Measurements from ENCODE around the gene AFF3. TPM values are rescaled to one million over a fixed set of nuclear protein-coding genes. Genes with fewer than 3 reads are reported as not detected.
"Not testable (repeated sequence)": the region's sequence is repeated elsewhere in the genome, so short reads cannot be mapped to it uniquely, and the experiment has no call there.

AFF3 gene
- total RNA-seq, 1 donor from 2014 or later = 7.6 TPM

- ATAC-seq (ENCODE audit: poor library complexity); DNase-seq; intact Hi-C loops (cut with DNase I): not testable (repeated sequence)
Observed at GRCh38 chr2:99933491-99933890, 208.9 kb downstream of the AFF3 start.

GRCh38 chr2:99928470-99929053 lies 213.8 kb downstream of the AFF3 start:
- DNase-seq = no peak
- no peak for ATAC-seq (ENCODE audit: poor library complexity)
- intact Hi-C loops (cut with DNase I) = no loop called here

GRCh38 chr2:99927690-99928207 lies 214.6 kb downstream of the AFF3 start:
- ATAC-seq (ENCODE audit: poor library complexity); intact Hi-C loops (cut with DNase I): not testable (repeated sequence)

GRCh38 chr2:99926986-99927385 lies 215.4 kb downstream of the AFF3 start:
- intact Hi-C loops (cut with DNase I) = no loop called here
- DNase-seq = no peak
- ATAC-seq (ENCODE audit: poor library complexity) = no peak

More at GRCh38 chr2:99927690-99928207, 214.6 kb downstream of the AFF3 start:
- not testable (repeated sequence) for DNase-seq

- ATAC-seq (ENCODE audit: poor library complexity) (no peak), DNase-seq (no peak)
- intact Hi-C loops (cut with DNase I) = no loop called here
Observed at GRCh38 chr2:99925960-99926359, 216.4 kb downstream of the AFF3 start.

GRCh38 chr2:99922664-99923063 lies 219.7 kb downstream of the AFF3 start:
- peak; percentile 80 for ATAC-seq (ENCODE audit: poor library complexity)
- DNase-seq = no peak
- intact Hi-C loops (cut with DNase I) = no loop called here

GRCh38 chr2:99921903-99922302 lies 220.5 kb downstream of the AFF3 start:
- DNase-seq = no peak
- no peak for ATAC-seq (ENCODE audit: poor library complexity)
- intact Hi-C loops (cut with DNase I) = no loop called here

- DNase-seq (no peak), ATAC-seq (ENCODE audit: poor library complexity) (no peak)
- intact Hi-C loops (cut with DNase I) = no loop called here
Observed at GRCh38 chr2:99918389-99918788, 224.0 kb downstream of the AFF3 start.

GRCh38 chr2:99915108-99915675 lies 227.2 kb downstream of the AFF3 start:
- ATAC-seq (ENCODE audit: poor library complexity) (no peak), DNase-seq (no peak)
- intact Hi-C loops (cut with DNase I) = no loop called here

- DNase-seq (no peak), ATAC-seq (ENCODE audit: poor library complexity) (no peak)
- intact Hi-C loops (cut with DNase I) = no loop called here
Observed at GRCh38 chr2:99911736-99912135, 230.7 kb downstream of the AFF3 start.

- DNase-seq (no peak), ATAC-seq (ENCODE audit: poor library complexity) (no peak)
- intact Hi-C loops (cut with DNase I) = no loop called here
Observed at GRCh38 chr2:99910902-99911301, 231.5 kb downstream of the AFF3 start.

GRCh38 chr2:99905636-99906035 lies 236.8 kb downstream of the AFF3 start:
- no peak for ATAC-seq (ENCODE audit: poor library complexity)
- no peak for DNase-seq
- intact Hi-C loops (cut with DNase I) = no loop called here

GRCh38 chr2:99905025-99905424 lies 237.4 kb downstream of the AFF3 start:
- ATAC-seq (ENCODE audit: poor library complexity) = no peak
- intact Hi-C loops (cut with DNase I) = no loop called here

GRCh38 chr2:99903981-99904380 lies 238.4 kb downstream of the AFF3 start:
- ATAC-seq (ENCODE audit: poor library complexity) = no peak
- intact Hi-C loops (cut with DNase I) = no loop called here
- DNase-seq = no peak

More at GRCh38 chr2:99905025-99905424, 237.4 kb downstream of the AFF3 start:
- no peak for DNase-seq

GRCh38 chr2:99900556-99900955 lies 241.8 kb downstream of the AFF3 start:
- DNase-seq = no peak
- intact Hi-C loops (cut with DNase I) = no loop called here
- peak; percentile 90 for ATAC-seq (ENCODE audit: poor library complexity)

GRCh38 chr2:99899882-99900281 lies 242.5 kb downstream of the AFF3 start:
- intact Hi-C loops (cut with DNase I) = no loop called here
- ATAC-seq (ENCODE audit: poor library complexity) (no peak), DNase-seq (no peak)

GRCh38 chr2:99899058-99899855 lies 243.1 kb downstream of the AFF3 start:
- DNase-seq (no peak), ATAC-seq (ENCODE audit: poor library complexity) (no peak)
- intact Hi-C loops (cut with DNase I) = no loop called here

GRCh38 chr2:99898336-99899048 lies 243.9 kb downstream of the AFF3 start:
- DNase-seq = no peak
- intact Hi-C loops (cut with DNase I) = no loop called here
- ATAC-seq (ENCODE audit: poor library complexity) = no peak

- ATAC-seq (ENCODE audit: poor library complexity) = no peak
- no peak for DNase-seq
- intact Hi-C loops (cut with DNase I) = no loop called here
Observed at GRCh38 chr2:99891428-99891780, 251.0 kb downstream of the AFF3 start.

All from Right ventricle myocardium superior (tissue), 1 donor.